GM19099 (cell line): ENCODE results near the gene NHS.

Experiments used
- POLR2A ChIP-seq: IDR thresholded peaks from 3 replicates; pipeline ENCODE4 v1.6.1; 2011; ENCODE audit warnings: low read depth; ENCODE audit not compliant: insufficient read length; ENCODE audit errors: extremely low read depth

NHS gene

DNA sequence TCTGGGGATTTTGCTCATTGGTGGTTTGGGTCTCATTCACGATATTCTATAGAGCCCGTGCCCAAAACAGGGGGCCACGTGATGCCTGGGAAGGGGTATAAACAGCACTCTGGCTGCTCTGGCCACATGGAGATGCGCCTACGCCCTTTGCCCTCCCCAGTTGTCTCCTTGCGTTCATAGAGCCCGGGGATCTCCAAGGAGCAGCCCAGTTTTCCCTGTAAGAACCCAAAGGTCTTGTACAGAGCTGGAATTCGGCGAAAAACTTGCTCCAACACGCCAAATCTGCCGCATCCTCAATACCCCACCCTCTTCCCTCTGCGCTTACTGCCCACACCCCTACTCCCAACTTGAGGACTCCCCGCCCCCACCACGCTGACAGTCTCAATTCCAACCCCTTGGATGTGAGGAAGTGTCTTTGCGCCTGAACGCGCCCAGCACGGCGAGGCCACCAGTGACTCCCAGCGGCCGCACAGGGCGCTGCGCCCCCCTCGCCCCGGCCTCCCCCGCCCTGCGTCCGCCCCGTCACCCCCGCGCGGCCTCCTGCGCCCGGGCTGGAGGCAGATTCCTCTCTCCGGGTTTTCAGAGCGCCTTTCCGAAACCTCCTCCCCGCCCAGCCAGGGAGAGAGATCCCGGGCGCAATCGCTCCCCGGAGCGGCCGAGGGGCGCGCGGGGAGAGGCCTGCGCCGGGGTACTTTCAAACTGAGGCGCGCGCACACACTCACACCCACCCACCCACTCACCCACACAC lies at the start of gene NHS:
NHS (plus strand) TSS at position 582 of the 748 bp plus-strand sequence. CDS start 558 bp downstream, outside the sequence.
- TF ChIP-seq POLR2A, result no peak

DNA sequence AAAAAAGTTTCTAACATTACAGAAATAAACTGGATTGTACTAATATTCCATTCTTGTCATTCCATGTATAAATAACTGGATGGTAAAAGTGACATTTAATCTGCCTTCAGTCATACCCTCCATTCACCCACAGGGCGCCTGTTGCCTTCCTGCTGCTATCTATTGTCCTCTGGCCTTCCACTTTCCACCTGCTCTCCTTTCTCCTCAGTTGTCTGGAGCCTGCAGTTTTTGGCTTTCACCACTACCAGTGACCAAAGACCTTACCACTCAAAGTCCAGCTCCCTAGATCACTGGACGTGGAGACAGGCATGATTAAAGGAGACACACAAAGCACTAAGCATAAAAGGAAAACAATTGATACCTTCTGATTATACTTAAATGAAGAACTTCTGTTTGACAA lies 46.2 kb upstream of the NHS start:
- TF ChIP-seq POLR2A, result no peak

DNA sequence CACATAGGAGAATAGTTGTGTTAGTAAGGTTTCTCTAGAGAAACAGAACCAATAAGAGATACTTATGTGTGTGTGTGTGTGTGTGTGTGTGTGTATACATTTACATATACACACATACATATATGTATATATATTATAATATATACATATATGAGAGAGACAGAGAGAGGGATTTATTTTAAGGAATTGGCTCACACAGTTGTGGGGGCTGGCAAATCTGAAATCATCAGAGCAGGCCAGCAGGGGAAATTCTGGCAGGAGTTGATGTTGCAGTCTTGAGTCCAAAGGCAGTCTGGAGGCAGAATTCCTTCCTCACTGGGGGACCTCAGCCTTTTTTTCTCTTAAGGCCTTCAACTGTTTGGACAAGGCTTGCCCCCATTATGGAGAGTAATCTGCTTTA lies 38.6 kb upstream of the NHS start:
- no peak for TF ChIP-seq POLR2A

DNA sequence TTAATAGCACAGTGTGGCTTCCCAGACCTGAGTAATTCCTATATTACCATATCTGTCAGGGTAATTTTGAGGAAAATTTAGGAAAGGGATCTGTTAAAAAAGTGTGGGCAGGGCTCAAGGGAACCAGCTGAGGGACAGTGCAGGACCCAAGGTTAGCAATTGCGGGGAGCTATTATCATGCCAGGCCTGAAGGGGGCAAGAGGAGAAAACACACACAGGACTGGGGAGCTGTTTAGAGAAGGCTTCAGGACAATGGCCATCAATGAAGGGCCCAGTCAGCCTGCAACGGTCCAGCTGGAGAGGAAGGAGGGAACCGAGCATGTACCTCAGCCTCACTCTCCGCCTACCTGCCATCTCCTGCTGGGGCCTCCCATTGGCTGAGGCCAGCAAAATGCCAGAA lies 19.0 kb upstream of the NHS start:
- TF ChIP-seq POLR2A, result no peak

DNA sequence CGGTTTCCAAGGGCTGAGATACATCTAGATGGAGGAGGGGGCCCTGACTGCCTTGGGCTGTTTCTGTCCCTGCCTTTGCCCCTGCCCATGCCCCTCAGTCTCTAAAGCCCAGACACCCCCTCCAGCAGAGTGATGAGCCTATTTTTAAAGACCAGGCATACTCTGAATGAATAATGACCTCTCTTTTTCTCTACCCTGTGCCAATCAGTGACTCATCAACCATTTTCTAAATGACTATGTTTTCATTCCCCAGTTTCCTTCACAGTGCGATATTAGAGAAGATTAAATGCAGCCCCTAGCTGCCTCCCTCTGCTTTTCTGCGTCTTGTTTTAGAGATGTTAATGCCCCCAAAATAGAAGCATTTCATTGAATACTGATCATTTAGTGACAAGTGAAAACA lies 15.5 kb upstream of the NHS start:
- TF ChIP-seq POLR2A, result no peak

DNA sequence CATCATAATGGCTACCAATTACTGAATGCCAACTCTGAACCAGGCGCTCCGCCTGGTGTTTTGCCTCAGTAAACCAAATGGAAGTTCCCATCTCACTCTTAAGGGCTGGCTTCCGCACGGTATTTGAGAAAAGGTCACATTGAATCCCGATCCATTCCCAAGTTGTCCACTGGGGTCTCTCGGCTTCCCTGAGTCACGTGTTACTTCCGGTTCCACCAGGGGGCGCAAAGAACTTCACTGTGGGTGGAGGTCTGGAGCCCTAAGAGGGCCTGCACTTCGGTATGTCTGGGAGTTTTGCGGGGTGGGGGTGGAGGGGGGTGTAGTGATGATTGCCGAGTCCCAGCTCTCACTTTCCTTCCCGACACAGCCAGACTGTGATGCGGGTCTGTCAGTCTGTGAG lies 13.4 kb upstream of the NHS start:
- no peak for TF ChIP-seq POLR2A

DNA sequence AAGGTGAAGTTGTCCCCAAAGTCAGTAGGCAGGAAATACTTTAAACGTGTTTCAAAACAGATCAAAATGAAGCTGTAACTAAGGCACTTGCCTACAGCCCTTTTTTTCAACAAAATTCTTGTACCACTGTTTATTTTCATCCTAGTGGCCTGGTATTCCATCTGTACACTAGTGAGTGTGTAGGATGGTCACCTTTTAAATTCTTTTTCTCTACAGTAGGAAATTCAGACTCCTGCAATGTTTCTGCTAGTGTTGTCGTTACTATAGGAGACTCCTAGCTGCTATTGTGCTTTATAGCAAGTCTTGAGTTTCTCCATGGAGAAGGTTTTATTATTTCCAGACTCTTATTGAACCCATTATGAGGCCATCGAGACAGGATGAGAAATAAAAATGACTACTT lies 7.0 kb upstream of the NHS start:
- no peak for TF ChIP-seq POLR2A

DNA sequence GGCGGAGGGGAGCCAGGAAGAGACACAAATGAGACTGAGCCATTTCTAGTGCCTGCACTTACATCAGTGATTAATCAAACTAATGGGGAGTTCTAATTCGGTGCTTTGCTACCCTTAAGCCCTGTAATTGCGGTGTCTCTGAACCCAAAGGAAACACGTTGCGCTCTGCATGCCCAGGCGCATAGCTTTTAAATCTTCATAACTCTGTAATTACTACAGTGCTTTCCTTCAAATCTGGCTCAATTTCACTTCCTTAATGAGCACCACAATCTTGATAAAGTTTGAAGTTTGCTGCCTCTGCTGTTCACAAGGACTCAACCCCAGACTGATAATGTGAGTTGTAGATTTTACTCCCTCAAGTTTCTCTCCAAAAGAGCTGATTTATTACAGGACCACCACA lies 5.7 kb upstream of the NHS start:
- TF ChIP-seq POLR2A, result no peak

DNA sequence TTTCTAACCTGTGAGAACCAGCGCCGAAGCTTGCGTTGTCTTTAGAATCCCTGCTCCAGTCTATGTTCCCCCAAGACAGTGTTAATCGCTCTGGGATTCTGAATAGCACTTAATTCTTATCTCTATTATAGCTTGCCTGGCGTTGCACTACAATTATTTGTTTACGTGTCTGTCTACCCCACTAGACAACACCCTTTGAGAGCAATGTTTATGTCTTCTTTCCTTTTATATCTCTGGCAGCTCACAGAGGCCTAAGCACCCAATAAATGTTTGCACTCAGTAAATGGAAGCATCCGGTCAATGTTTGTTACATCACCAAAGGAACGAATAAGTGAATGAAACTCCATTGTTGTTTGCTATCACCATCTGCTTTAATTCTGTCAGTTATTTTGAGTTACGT lies 4.8 kb upstream of the NHS start:
- no peak for TF ChIP-seq POLR2A

DNA sequence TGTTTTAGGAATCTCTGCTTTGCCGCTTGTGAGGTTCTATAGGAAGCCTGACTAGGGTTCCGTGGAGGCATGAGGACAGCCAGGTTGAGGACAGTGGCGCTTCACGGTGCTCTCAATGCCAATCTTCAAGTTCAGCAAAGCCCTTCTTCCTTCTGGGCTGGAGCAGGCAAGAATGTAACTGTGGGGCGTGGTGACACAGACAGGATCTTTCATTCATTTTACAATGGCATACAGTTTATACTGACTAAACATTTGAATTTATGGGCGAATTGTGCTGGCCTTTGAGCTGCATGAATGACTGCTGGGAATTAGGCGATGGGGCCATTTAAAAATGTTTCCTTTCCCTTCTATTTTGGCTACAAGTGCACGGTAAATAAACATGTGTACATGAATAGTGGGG lies 2.9 kb upstream of the NHS start:
- TF ChIP-seq POLR2A, result no peak

DNA sequence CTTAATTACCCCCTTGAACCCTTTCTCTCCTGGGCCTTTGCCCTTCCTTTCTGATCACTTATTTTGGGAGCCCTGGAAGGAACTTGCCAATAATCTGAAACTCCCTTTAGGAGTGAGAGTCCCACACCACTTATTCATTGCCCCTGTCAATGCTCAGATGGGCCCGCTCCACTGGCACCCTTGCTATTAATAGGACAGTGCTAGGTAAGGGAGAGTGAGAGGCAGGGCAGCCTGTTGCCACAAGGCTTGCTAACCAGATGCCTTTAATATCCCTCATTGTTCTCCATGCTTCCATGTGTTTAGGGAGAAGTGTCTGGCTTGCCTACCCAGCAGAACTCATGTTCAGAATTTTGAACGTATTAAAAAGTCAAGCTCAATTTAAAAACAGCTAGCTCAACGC lies 1.7 kb upstream of the NHS start:
- TF ChIP-seq POLR2A, result no peak

DNA sequence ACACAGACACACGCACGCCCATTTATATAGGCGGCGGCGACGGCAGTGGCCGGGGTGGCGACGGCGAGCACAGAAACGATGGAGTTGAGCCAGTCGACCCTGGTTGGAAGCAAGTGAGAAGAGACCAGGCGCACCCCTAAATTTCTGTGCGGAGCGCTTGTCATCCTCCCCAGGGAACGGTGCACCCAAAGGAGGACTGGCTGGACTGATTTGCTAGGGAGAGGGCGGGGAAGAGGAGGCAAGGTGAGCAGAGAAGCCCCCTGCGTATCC lies 302 bp downstream of the NHS start:
- no peak for TF ChIP-seq POLR2A

DNA sequence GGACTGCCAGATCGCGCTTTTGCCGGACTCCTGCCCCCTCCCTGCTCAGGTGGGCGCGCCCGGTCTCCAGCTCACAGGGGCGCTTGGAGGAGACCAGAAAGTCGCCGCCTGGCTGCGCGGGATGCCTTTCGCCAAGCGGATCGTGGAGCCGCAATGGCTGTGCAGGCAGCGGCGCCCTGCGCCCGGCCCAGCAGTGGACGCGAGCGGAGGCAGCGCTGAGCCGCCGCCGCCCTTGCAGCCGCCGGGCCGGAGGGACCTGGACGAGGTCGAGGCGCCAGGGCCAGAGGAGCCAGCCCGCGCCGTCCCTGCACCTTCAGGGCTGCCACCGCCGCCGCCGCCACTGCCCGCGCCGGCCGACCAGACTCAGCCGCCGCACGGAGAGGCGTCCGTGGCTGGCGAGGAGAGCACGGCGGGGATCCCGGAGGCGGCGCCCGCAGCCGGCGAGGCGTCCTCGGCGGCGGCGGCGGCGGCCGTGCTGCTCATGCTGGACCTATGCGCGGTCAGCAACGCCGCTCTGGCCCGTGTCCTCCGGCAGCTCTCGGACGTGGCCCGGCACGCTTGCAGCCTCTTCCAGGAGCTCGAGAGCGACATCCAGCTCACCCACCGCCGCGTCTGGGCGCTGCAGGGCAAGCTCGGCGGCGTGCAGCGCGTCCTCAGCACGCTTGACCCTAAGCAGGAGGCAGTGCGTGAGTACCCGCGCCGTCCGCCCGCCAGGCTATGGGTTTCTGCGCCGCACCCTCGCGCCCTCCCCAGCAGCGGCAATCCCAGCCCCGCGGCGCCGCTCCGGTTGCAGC lies 834 bp downstream of the NHS start:
- no peak for TF ChIP-seq POLR2A

DNA sequence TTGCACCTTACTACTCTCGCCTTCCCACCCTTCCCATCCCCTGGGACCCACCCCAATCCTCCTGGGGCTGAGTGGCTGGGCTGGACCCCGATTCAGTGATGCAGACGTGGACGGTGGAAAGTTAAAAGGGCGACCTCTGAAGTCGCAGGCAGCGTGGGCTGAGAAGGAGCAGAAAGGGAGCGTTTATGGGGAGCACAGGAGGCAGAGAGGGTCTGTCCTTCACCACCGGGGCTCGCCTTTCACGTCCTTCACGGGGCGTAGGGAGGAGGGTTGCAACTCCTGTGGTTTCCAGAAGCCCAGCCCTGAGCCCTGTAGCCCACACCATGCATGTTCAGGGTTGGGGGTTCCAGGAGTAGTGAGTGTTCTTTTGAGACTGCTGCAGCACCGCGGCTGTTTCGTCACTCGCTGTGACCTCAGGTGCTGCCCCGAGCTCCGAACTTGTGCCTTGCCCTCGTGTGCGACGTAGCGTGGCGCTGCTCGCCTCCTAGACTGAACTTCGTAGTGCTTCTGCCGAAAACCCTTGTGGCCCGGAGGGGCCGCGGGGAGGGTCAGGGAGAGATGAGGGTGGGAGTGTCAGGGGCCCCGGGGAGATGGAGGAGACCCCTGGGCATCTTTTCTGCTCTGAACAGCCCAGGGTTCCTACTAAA lies 1.6 kb downstream of the NHS start:
- TF ChIP-seq POLR2A, result no peak

DNA sequence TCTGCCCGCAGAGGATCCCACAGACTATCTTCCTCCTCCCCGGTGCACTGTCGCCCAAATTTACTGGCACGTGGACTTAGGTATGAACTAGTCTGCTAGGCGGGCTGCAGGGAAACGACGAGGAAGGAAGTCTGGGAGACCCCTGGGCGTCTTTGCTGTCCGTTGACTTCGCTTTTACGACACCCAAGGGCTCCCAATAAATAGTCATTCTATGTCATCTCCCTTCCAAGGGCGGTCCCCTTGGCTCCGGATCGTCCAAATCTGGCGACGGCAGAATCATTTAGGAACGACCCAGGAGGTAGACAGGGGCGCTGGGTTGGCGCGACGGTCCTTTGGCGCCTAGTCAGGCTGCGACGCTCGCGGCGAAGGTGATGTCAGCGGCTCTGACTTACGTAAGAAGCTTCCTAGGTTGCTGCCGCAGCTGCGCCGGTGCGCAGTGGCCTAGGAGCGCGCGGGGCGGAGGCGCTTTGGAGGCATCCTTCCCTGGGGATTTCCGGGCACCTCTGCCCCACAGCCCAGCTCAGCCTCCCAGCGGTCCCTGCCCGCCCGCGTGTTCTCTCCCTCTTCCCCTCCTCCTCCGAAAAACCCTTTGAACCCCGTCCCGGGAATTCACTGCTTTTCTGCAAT lies 2.2 kb downstream of the NHS start:
- TF ChIP-seq POLR2A, result no peak

DNA sequence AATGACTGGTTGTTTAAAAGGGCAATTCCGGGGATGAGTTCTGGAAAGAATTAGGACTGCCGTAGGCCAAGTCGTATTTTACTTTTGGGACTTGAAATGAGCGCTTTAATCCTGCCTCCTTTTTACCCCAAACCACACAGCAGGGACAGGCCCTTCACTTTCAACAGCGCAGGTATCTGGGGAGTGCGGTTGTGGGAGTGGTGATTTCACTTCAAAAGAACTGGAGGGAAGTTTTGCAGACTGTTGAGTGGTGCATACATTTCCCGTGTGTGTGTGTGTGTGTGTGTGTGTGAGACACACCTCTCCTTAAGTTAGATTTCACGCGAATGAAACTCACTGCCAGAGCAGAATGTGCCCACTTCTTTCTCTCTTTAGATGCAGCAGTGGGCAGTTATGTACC lies 2.8 kb downstream of the NHS start:
- no peak for TF ChIP-seq POLR2A
